GM18868 (cell line): ENCODE measurements around the gene CHST6.
"Not testable (repeated sequence)": the region's sequence is repeated elsewhere in the genome, so short reads cannot be mapped to it uniquely, and the experiment has no call there.

Experiments
- ATAC-seq: cut with Tn5 transposase; IDR thresholded peaks from one replicate; pipeline ENCODE4 v1.9.1; 2021; ENCODE audit warnings: mild to moderate bottlenecking, moderate library complexity; ENCODE audit not compliant: unreplicated experiment

Gene CHST6

GRCh38 chr16:75503801-75504200 lies 8.6 kb upstream of the CHST6 start:
- no peak for ATAC-seq

GRCh38 chr16:75502916-75503605 lies 7.8 kb upstream of the CHST6 start:
- ATAC-seq: no peak

- ATAC-seq: not testable (repeated sequence)
Observed at GRCh38 chr16:75501820-75502219, 6.6 kb upstream of the CHST6 start.

- no peak for ATAC-seq
Observed at GRCh38 chr16:75501359-75501758, 6.1 kb upstream of the CHST6 start.

- ATAC-seq: not testable (repeated sequence)
Observed at GRCh38 chr16:75498605-75499322, 3.5 kb upstream of the CHST6 start.

- no peak for ATAC-seq
Observed at GRCh38 chr16:75497558-75497957, 2.3 kb upstream of the CHST6 start.

GRCh38 chr16:75494661-75495075 lies 573 bp downstream of the CHST6 start:
- no peak for ATAC-seq

- ATAC-seq: no peak
Observed at GRCh38 chr16:75494184-75494583, 1.1 kb downstream of the CHST6 start.

- peak; percentile 32 for ATAC-seq
Observed at GRCh38 chr16:75491876-75492275, 3.4 kb downstream of the CHST6 start.

- no peak for ATAC-seq
Observed at GRCh38 chr16:75488322-75488721, 6.9 kb downstream of the CHST6 start.

GRCh38 chr16:75486676-75487313 lies 8.4 kb downstream of the CHST6 start:
- peak; percentile 74 for ATAC-seq

- ATAC-seq: no peak
Observed at GRCh38 chr16:75486014-75486675, 9.1 kb downstream of the CHST6 start.

GRCh38 chr16:75485230-75486013 lies 9.8 kb downstream of the CHST6 start:
- ATAC-seq: peak; percentile 41

GRCh38 chr16:75483222-75483621 lies 12.0 kb downstream of the CHST6 start:
- no peak for ATAC-seq

- no peak for ATAC-seq
Observed at GRCh38 chr16:75482434-75483205, 12.6 kb downstream of the CHST6 start.

GRCh38 chr16:75481475-75481874 lies 13.8 kb downstream of the CHST6 start:
- ATAC-seq: no peak

- no peak for ATAC-seq
Observed at GRCh38 chr16:75479421-75479990, 15.7 kb downstream of the CHST6 start.

GRCh38 chr16:75478480-75479345 lies 16.5 kb downstream of the CHST6 start:
- ATAC-seq: no peak
